Measurements from ENCODE around the gene CYBC1.

DNA sequence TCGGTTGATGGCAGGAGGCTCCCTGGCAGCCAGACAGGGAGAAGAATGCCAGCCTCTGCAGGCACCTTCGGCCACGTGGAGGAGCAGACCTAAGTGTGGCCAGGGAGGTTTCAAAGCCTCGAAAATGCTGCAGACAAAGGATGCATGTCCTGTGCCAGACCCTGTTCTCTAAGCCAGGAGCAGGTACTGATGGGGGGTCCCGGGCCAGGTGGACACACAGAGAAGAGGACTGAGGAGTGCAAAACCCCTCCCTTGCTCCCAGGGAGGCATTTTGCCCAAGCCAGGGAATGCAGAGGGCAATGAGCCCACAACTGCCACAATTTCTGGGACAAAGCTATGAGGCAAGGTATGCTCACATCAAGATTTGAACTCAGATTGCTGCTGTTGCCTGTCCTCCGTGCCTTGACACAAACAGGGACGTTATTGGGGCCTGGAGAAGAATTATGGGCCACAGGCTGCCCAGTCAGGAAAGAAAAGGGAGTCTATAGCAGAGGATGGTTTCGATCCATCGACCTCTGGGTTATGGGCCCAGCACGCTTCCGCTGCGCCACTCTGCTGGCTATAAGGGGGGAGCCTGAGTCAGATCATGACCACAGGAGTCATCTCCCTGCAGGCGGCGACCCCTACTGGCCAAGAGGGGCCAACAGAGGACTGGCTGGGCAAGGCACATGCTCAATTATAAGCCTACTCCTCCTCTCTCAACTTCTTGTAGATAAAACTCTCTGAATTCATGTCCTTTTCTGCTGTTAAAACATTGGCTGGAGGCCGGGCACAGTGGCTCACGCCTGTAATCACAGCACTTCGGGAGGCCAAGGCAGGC is 43.9 kb upstream of the CYBC1 start:
- TF ChIP-seq, protein P1, sequence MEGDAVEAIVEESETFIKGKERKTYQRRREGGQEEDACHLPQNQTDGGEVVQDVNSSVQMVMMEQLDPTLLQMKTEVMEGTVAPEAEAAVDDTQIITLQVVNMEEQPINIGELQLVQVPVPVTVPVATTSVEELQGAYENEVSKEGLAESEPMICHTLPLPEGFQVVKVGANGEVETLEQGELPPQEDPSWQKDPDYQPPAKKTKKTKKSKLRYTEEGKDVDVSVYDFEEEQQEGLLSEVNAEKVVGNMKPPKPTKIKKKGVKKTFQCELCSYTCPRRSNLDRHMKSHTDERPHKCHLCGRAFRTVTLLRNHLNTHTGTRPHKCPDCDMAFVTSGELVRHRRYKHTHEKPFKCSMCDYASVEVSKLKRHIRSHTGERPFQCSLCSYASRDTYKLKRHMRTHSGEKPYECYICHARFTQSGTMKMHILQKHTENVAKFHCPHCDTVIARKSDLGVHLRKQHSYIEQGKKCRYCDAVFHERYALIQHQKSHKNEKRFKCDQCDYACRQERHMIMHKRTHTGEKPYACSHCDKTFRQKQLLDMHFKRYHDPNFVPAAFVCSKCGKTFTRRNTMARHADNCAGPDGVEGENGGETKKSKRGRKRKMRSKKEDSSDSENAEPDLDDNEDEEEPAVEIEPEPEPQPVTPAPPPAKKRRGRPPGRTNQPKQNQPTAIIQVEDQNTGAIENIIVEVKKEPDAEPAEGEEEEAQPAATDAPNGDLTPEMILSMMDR (IDR thresholded peaks at IDR 0.05; ENCODE audit: low read depth, low read length, missing input control): peak; percentile 88
- TF ChIP-seq SP1 (IDR thresholded peaks at IDR 0.05) (peak; percentile 54), JUND (IDR thresholded peaks at IDR 0.05) (peak in 1 of 2 donors; percentile 53), TAF1 (conservative IDR thresholded peaks at IDR 0.05) (no peak), HNF4A (conservative IDR thresholded peaks at IDR 0.05) (peak in 1 of 2 donors; percentile 79), RAD21 (IDR thresholded peaks at IDR 0.05) (peak; percentile 77 to 79), GABPA (IDR thresholded peaks at IDR 0.05 in 1 of 2, conservative IDR thresholded peaks at IDR 0.05 in 1 of 2) (peak in 1 of 2 donors; percentile 53), YY1 (IDR thresholded peaks at IDR 0.05) (peak; percentile 89)
- TF ChIP-seq, protein P2, sequence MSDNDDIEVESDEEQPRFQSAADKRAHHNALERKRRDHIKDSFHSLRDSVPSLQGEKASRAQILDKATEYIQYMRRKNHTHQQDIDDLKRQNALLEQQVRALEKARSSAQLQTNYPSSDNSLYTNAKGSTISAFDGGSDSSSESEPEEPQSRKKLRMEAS (IDR thresholded peaks at IDR 0.05): peak; percentile 89
- TF ChIP-seq, protein P3, sequence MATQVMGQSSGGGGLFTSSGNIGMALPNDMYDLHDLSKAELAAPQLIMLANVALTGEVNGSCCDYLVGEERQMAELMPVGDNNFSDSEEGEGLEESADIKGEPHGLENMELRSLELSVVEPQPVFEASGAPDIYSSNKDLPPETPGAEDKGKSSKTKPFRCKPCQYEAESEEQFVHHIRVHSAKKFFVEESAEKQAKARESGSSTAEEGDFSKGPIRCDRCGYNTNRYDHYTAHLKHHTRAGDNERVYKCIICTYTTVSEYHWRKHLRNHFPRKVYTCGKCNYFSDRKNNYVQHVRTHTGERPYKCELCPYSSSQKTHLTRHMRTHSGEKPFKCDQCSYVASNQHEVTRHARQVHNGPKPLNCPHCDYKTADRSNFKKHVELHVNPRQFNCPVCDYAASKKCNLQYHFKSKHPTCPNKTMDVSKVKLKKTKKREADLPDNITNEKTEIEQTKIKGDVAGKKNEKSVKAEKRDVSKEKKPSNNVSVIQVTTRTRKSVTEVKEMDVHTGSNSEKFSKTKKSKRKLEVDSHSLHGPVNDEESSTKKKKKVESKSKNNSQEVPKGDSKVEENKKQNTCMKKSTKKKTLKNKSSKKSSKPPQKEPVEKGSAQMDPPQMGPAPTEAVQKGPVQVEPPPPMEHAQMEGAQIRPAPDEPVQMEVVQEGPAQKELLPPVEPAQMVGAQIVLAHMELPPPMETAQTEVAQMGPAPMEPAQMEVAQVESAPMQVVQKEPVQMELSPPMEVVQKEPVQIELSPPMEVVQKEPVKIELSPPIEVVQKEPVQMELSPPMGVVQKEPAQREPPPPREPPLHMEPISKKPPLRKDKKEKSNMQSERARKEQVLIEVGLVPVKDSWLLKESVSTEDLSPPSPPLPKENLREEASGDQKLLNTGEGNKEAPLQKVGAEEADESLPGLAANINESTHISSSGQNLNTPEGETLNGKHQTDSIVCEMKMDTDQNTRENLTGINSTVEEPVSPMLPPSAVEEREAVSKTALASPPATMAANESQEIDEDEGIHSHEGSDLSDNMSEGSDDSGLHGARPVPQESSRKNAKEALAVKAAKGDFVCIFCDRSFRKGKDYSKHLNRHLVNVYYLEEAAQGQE (IDR thresholded peaks at IDR 0.05): peak; percentile 74

All from liver (tissue), 3 donors.